ENCODE measurements around the gene ANKRD35. TPM values are rescaled to one million over a fixed set of nuclear protein-coding genes. Genes with fewer than 3 reads are reported as not detected.
"Not testable (repeated sequence)": the region's sequence is repeated elsewhere in the genome, so short reads cannot be mapped to it uniquely, and the experiment has no call there.

ANKRD35 gene
- polyA plus RNA-seq, 4 donors = 2.1 to 3.4 (median 2.4) TPM

DNA sequence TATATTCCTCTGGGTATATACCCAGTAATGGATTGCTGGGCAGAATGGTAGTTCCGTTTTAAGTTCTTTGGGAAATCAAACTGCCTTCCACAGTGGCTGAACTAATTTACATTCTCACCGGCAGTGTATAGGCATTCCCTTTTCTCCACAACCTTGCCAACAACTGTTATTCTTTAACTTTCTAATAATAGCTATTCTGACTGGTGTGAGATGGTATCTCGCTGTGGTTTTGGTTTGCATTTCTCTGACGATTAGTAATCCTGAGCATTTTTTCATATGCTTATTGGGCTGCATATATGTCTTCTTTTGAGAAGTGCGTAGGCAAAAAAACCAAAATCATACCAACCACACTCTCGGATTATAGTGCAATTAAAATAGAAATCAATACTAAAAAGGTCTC lies 67.6 kb downstream of the ANKRD35 start:
- not testable (repeated sequence) for DNase-seq (ENCODE audit: low read depth in 4 of 4, low spot score in 2 of 4)

Other genes with a start within 250 kb of the ANKRD35 start
- gene PDZK1, start 178.5 kb downstream of the ANKRD35 start, polyA plus RNA-seq (ENCODE audit: insufficient read length in 4 of 4) = 100 to 1,000 TPM; 123 to 219 (median 180) TPM
- 1 to 10 TPM in 2 of 4 donors, under 1 TPM in 2; 0.60 to 2.9 (median 1.5) TPM for gene CD160, start 166.4 kb downstream of the ANKRD35 start, polyA plus RNA-seq (ENCODE audit: insufficient read length in 4 of 4)
- 10 to 100 TPM; 12.4 to 23.6 (median 17.0) TPM for gene RNF115, start 61.8 kb downstream of the ANKRD35 start, polyA plus RNA-seq (ENCODE audit: insufficient read length in 4 of 4)
- gene POLR3C, start 61.7 kb downstream of the ANKRD35 start, polyA plus RNA-seq (ENCODE audit: insufficient read length in 4 of 4) = 10 to 100 TPM; 34.9 to 37.3 (median 35.2) TPM
- gene NUDT17, start 40.2 kb downstream of the ANKRD35 start, polyA plus RNA-seq (ENCODE audit: insufficient read length in 4 of 4) = 1 to 10 TPM; 6.4 to 9.1 (median 7.3) TPM
- gene PIAS3, start 26.8 kb downstream of the ANKRD35 start, polyA plus RNA-seq (ENCODE audit: insufficient read length in 4 of 4) = 10 to 100 TPM; 40.2 to 68.7 (median 53.5) TPM
- gene ITGA10, start 24.2 kb upstream of the ANKRD35 start, polyA plus RNA-seq (ENCODE audit: insufficient read length in 4 of 4) = 1 to 10 TPM in 2 of 4 donors, under 1 TPM in 2; 0.51 to 1.9 (median 1.3) TPM
- gene PEX11B, start 32.9 kb upstream of the ANKRD35 start, polyA plus RNA-seq (ENCODE audit: insufficient read length in 4 of 4) = 10 to 100 TPM; 49.6 to 65.3 (median 57.8) TPM
- 100 to 1,000 TPM; 183 to 214 (median 202) TPM for gene RBM8A, start 41.6 kb upstream of the ANKRD35 start, polyA plus RNA-seq (ENCODE audit: insufficient read length in 4 of 4)
- 10 to 100 TPM; 23.9 to 28.0 (median 25.3) TPM for gene LIX1L, start 72.2 kb upstream of the ANKRD35 start, polyA plus RNA-seq (ENCODE audit: insufficient read length in 4 of 4)
- gene ANKRD34A, start 78.7 kb upstream of the ANKRD35 start, polyA plus RNA-seq (ENCODE audit: insufficient read length in 4 of 4) = under 1 TPM; 0.65 to 0.88 (median 0.72) TPM
- gene POLR3GL, start 78.8 kb upstream of the ANKRD35 start, polyA plus RNA-seq (ENCODE audit: insufficient read length in 4 of 4) = 10 to 100 TPM; 32.0 to 42.2 (median 33.9) TPM
- gene TXNIP, start 110.7 kb upstream of the ANKRD35 start, polyA plus RNA-seq (ENCODE audit: insufficient read length in 4 of 4) = 100 to 1,000 TPM; 387 to 577 (median 451) TPM
- gene HJV, start 135.9 kb upstream of the ANKRD35 start, polyA plus RNA-seq (ENCODE audit: insufficient read length in 4 of 4) = under 1 TPM in 2 of 4 donors, not detected in 2; 0.19 to 0.88 TPM